Caco-2 (cell line): ENCODE measurements around the gene AGFG1. TPM values are rescaled to one million over a fixed set of nuclear protein-coding genes. Genes with fewer than 3 reads are reported as not detected.

Experiments
- BruUV-seq: library from RNA; stranded (reverse); fragments of 400-500 nt; replicated peaks from 2 replicates; lab custom pipeline; 2021; lab: Mats Ljungman, UMichigan
- CTCF ChIA-PET: fragments of 300-600 bp; sonication (Branson Sonifier 250); formaldehyde crosslinking; loops from one replicate; lab custom pipeline; 2022; ENCODE audit warnings: antibody characterized with exemption; lab: Charles Lee
- POLR2A ChIA-PET: fragments of 300-600 bp; sonication (Branson Sonifier 250); formaldehyde crosslinking; loops from one replicate; lab custom pipeline; 2022; ENCODE audit warnings: antibody characterized with exemption; lab: Charles Lee
- DNase-seq, 2 experiments: peaks; one replicate each; pipeline versions ENCODE4 v3.0.0 to v3.0.0-alpha.2; 2020 to 2022
- H3K27me3 ChIP-seq: replicated peaks from 2 replicates; pipeline ENCODE4 v1.6.0; 2011; ENCODE audit warnings: low read length; ENCODE audit not compliant: control insufficient read depth, insufficient read depth
- H3K36me3 ChIP-seq: 2 replicates; pipeline ENCODE4 v1.5.1; 2011; ENCODE audit warnings: low read length; ENCODE audit not compliant: control insufficient read depth, insufficient read depth
- H3K4me1 ChIP-seq: fragments of 250-450 bp; sonication (Bioruptor Pico); 2 replicates; pipeline ENCODE4 v1.5.1; 2020; ENCODE audit warnings: mild to moderate bottlenecking
- H3K4me3 ChIP-seq: 2 replicates; pipeline ENCODE4 v1.5.1; 2011; ENCODE audit warnings: low read depth, mild to moderate bottlenecking, control low read depth, low read length
- H3K9me3 ChIP-seq: fragments of 250-450 bp; sonication (Bioruptor Pico); 2 replicates; pipeline ENCODE4 v1.5.1; 2020; ENCODE audit warnings: mild to moderate bottlenecking, moderate library complexity
- H3K27ac Mint-ChIP-seq: one replicate; pipeline ENCODE4 v1.8.0; 2022; ENCODE audit warnings: mixed read lengths; ENCODE audit not compliant: unreplicated experiment
- H3K27me3 Mint-ChIP-seq: one replicate; pipeline ENCODE4 v1.8.0; 2022; ENCODE audit warnings: mixed read lengths; ENCODE audit not compliant: insufficient read depth, unreplicated experiment
- H3K36me3 Mint-ChIP-seq: one replicate; pipeline ENCODE4 v1.8.0; 2022; ENCODE audit warnings: mild to moderate bottlenecking, mixed read lengths; ENCODE audit not compliant: insufficient read depth, unreplicated experiment
- H3K4me1 Mint-ChIP-seq: one replicate; pipeline ENCODE4 v1.8.0; 2022; ENCODE audit warnings: low read depth, mixed read lengths; ENCODE audit not compliant: unreplicated experiment
- H3K4me3 Mint-ChIP-seq: one replicate; pipeline ENCODE4 v1.8.0; 2022; ENCODE audit warnings: mild to moderate bottlenecking, moderate library complexity, mixed read lengths; ENCODE audit not compliant: unreplicated experiment
- H3K9me3 Mint-ChIP-seq: one replicate; pipeline ENCODE4 v1.8.0; 2022; ENCODE audit warnings: mixed read lengths; ENCODE audit not compliant: unreplicated experiment
- CTCF ChIP-seq, 2 experiments: fragments of 200-600 bp in 1 of 2; IDR thresholded peaks; 1 replicate in 1 of 2; 2 replicates in 1 of 2; pipeline versions ENCODE4 v1.5.1 to v1.8.0; 2011 to 2022; ENCODE audit warnings: antibody characterized with exemption in 1 of 2, control low read depth in 1 of 2, inconsistent platforms in 1 of 2, low read depth in 1 of 2, low read length in 1 of 2, mild to moderate bottlenecking in 1 of 2, moderate library complexity in 1 of 2; ENCODE audit not compliant: insufficient read depth in 1 of 2, severe bottlenecking in 1 of 2, unreplicated experiment in 1 of 2
- intact Hi-C: fragments of 100-400 bp; cut with micrococcal nuclease; formaldehyde crosslinking; loops from one replicate; pipeline ENCODE4 v1.10.0; 2022; ENCODE audit not compliant: unreplicated experiment
- total RNA-seq: library from RNA; stranded (reverse); gene quantifications from 2 replicates; pipeline ENCODE4 v1.2.3, GENCODE V29; 2022

Gene AGFG1
- total RNA-seq, 1 experiment from 2014 or later: 73.1 TPM

- ChIA-PET POLR2A (no interaction called here), CTCF (interaction anchor here (0.6 kb wide), 2 partner anchors 11 to 422 kb away, joined by 3 read pairs; no protein-coding TSS in a partner anchor)
- BruUV-seq: no TSS peak
- H3K36me3 Mint-ChIP-seq: no peaks in the 10 kb centered on the region
- intact Hi-C loops: no loop called here
- Histone ChIP-seq H3K4me3 (no peak overlapping the region), H3K4me1 (peaks cover 45% of the 10 kb centered on the region), H3K36me3 (no peaks in the 10 kb centered on the region), H3K27me3 (no peaks in the 10 kb centered on the region), H3K9me3 (no peaks in the 10 kb centered on the region)
- no peaks in the 10 kb centered on the region for H3K9me3 Mint-ChIP-seq
- H3K4me3 Mint-ChIP-seq: no peak overlapping the region
- no peak for DNase-seq
- no peak for TF ChIP-seq CTCF (IDR thresholded peaks at IDR 0.05; ENCODE audit: insufficient read depth in 1 of 2, low read depth in 1 of 2, low read length in 1 of 2, severe bottlenecking in 1 of 2, unreplicated experiment in 1 of 2)
- H3K27me3 Mint-ChIP-seq: no peaks in the 10 kb centered on the region
- no peak overlapping the region for H3K27ac Mint-ChIP-seq
- H3K4me1 Mint-ChIP-seq: peaks cover 31% of the 10 kb centered on the region
Observed at GRCh38 chr2:227455200-227455599, 16.8 kb upstream of the AGFG1 start.

GRCh38 chr2:227456102-227456501 is 15.9 kb upstream of the AGFG1 start:
- no peak for TF ChIP-seq CTCF (IDR thresholded peaks at IDR 0.05; ENCODE audit: insufficient read depth in 1 of 2, low read depth in 1 of 2, low read length in 1 of 2, severe bottlenecking in 1 of 2, unreplicated experiment in 1 of 2)
- Mint-ChIP-seq H3K4me1 (peaks cover 26% of the 10 kb centered on the region), H3K36me3 (no peaks in the 10 kb centered on the region), H3K27ac (peak overlapping the region; percentile 36), H3K9me3 (no peaks in the 10 kb centered on the region), H3K27me3 (no peaks in the 10 kb centered on the region), H3K4me3 (no peak overlapping the region)
- intact Hi-C loops: no loop called here
- Histone ChIP-seq H3K4me3 (no peak overlapping the region), H3K9me3 (no peaks in the 10 kb centered on the region), H3K4me1 (peaks cover 36% of the 10 kb centered on the region), H3K36me3 (no peaks in the 10 kb centered on the region), H3K27me3 (no peaks in the 10 kb centered on the region)
- BruUV-seq: no TSS peak
- ChIA-PET POLR2A (no interaction called here), CTCF (interaction anchor here (0.6 kb wide), 1 partner anchor 49 kb away, joined by 3 read pairs; no protein-coding TSS in a partner anchor)
- no peak for DNase-seq

GRCh38 chr2:227456772-227457171 is 15.2 kb upstream of the AGFG1 start:
- POLR2A ChIA-PET: interaction anchor here (0.6 kb wide), 1 partner anchor 10 kb away, joined by 3 read pairs; no protein-coding TSS in a partner anchor
- H3K9me3 ChIP-seq: no peaks in the 10 kb centered on the region
- H3K4me1 Mint-ChIP-seq: peaks cover 19% of the 10 kb centered on the region
- no peak for TF ChIP-seq CTCF (IDR thresholded peaks at IDR 0.05; ENCODE audit: insufficient read depth in 1 of 2, low read depth in 1 of 2, low read length in 1 of 2, severe bottlenecking in 1 of 2, unreplicated experiment in 1 of 2)
- no peak for DNase-seq
- H3K4me3 Mint-ChIP-seq: no peak overlapping the region
- peaks cover 29% of the 10 kb centered on the region for H3K4me1 ChIP-seq
- no peaks in the 10 kb centered on the region for H3K27me3 ChIP-seq
- H3K36me3 ChIP-seq: no peaks in the 10 kb centered on the region
- no peaks in the 10 kb centered on the region for H3K36me3 Mint-ChIP-seq
- H3K27me3 Mint-ChIP-seq: no peaks in the 10 kb centered on the region
- no TSS peak for BruUV-seq
- H3K4me3 ChIP-seq: no peak overlapping the region
- H3K9me3 Mint-ChIP-seq: no peaks in the 10 kb centered on the region
- CTCF ChIA-PET: interaction anchor here (0.6 kb wide), 1 partner anchor 50 kb away, joined by 3 read pairs; no protein-coding TSS in a partner anchor
- intact Hi-C loops: no loop called here
- H3K27ac Mint-ChIP-seq: no peak overlapping the region
